PFSK-1 (cell line): ENCODE measurements around the gene UTP18.

ENCODE experiments used
- FOXP2 ChIP-seq: optimal IDR thresholded peaks from 2 replicates; pipeline ENCODE3; 2011; ENCODE audit warnings: borderline replicate concordance, control low read depth, inconsistent platforms; ENCODE audit not compliant: insufficient read depth; ENCODE audit errors: extremely low read length, extremely low read depth
- POLR2AphosphoS5 ChIP-seq: IDR thresholded peaks from 2 replicates; pipeline ENCODE4 v1.6.1; 2012; ENCODE audit warnings: low read depth, mild to moderate bottlenecking, control low read depth, low read length, moderate library complexity
- REST ChIP-seq, 2 experiments: IDR thresholded peaks; 2 replicates each; pipeline versions ENCODE4 v1.6.1 to v1.8.0; 2011 to 2012; ENCODE audit warnings: low read depth in 2 of 2, low read length in 2 of 2, control low read depth in 1 of 2, inconsistent platforms in 1 of 2, mild to moderate bottlenecking in 1 of 2, moderate library complexity in 1 of 2; ENCODE audit not compliant: insufficient read depth in 1 of 2
- SIN3A ChIP-seq: IDR thresholded peaks from 2 replicates; pipeline ENCODE4 v1.6.1; 2012; ENCODE audit warnings: mild to moderate bottlenecking, low read length, moderate library complexity, borderline replicate concordance; ENCODE audit not compliant: insufficient read depth
- TAF1 ChIP-seq: IDR thresholded peaks from 2 replicates; pipeline ENCODE4 v1.6.1; 2012; ENCODE audit warnings: low read length, control low read depth, borderline replicate concordance; ENCODE audit not compliant: insufficient read depth

Gene UTP18

GRCh38 chr17:51238255-51238887, 22.0 kb upstream of the UTP18 start:
- no peak for TF ChIP-seq REST (IDR thresholded peaks at IDR 0.05; ENCODE audit: insufficient read depth in 1 of 2, low read depth in 2 of 2, low read length in 2 of 2)
- TF ChIP-seq TAF1: no peak
- no peak for TF ChIP-seq POLR2AphosphoS5
- no peak for TF ChIP-seq SIN3A
- no peak for TF ChIP-seq FOXP2

- TF ChIP-seq POLR2AphosphoS5: no peak
- no peak for TF ChIP-seq TAF1
- TF ChIP-seq SIN3A: no peak
- TF ChIP-seq FOXP2: no peak
- TF ChIP-seq REST (IDR thresholded peaks at IDR 0.05; ENCODE audit: insufficient read depth in 1 of 2, low read depth in 2 of 2, low read length in 2 of 2): no peak
Measured at GRCh38 chr17:51240275-51240674, 20.1 kb upstream of the UTP18 start.

GRCh38 chr17:51244041-51244440, 16.3 kb upstream of the UTP18 start:
- TF ChIP-seq SIN3A (no peak), POLR2AphosphoS5 (no peak), REST (IDR thresholded peaks at IDR 0.05; ENCODE audit: insufficient read depth in 1 of 2, low read depth in 2 of 2, low read length in 2 of 2) (no peak), TAF1 (no peak), FOXP2 (no peak)

GRCh38 chr17:51245535-51245934, 14.8 kb upstream of the UTP18 start:
- TF ChIP-seq POLR2AphosphoS5 (no peak), REST (IDR thresholded peaks at IDR 0.05; ENCODE audit: insufficient read depth in 1 of 2, low read depth in 2 of 2, low read length in 2 of 2) (no peak), FOXP2 (no peak), TAF1 (no peak), SIN3A (no peak)
